Endothelial cell of umbilical vein (primary cell): ENCODE measurements around the gene NEB. TPM values are rescaled to one million over a fixed set of nuclear protein-coding genes. Genes with fewer than 3 reads are reported as not detected.
A peak's percentile ranks its signal among the peaks of the same experiment; 100 is the strongest.

Experiments used
- BruUV-seq: library from RNA; stranded (reverse); fragments of 400-500 nt; replicated peaks from 2 replicates; lab custom pipeline; 2021; lab: Mats Ljungman, UMichigan
- CTCF ChIA-PET: fragments of 300-600, 350-600 bp; sonication (Branson Sonifier 250); formaldehyde crosslinking; loops from one replicate; lab custom pipeline; 2021; ENCODE audit warnings: antibody characterized with exemption, inconsistent platforms; lab: Charles Lee
- POLR2A ChIA-PET: fragments of 300-600, 350-600 bp; sonication (Branson Sonifier 250); formaldehyde crosslinking; loops from one replicate; lab custom pipeline; 2021; ENCODE audit warnings: antibody characterized with exemption, inconsistent platforms; lab: Charles Lee
- DNase-seq: peaks from one replicate; pipeline ENCODE4 v3.0.0-alpha.2; 2011; ENCODE audit warnings: low read depth, low spot score
- FAIRE-seq: peaks from 2 replicates; lab custom pipeline; 2011; peaks lifted over from hg19 to GRCh38; lab: Jason Lieb, UNC
- H2AFZ ChIP-seq: 2 replicates; pipeline ENCODE4 v1.6.0; 2012; ENCODE audit warnings: low read depth, low read length, control low read depth, inconsistent platforms
- H3K27ac ChIP-seq: 2 replicates; pipeline ENCODE4 v1.5.1; 2011; ENCODE audit warnings: low read depth, mild to moderate bottlenecking, control low read depth, low read length, moderate library complexity; ENCODE audit not compliant: insufficient read depth
- H3K27me3 ChIP-seq, 2 experiments: 2 replicates each; pipeline versions ENCODE4 v1.6.0 to v1.6.1; 2011; ENCODE audit warnings: low read length in 2 of 2, mixed read lengths in 1 of 2; ENCODE audit not compliant: control insufficient read depth in 2 of 2, insufficient read depth in 2 of 2
- H3K36me3 ChIP-seq, 2 experiments: 2 replicates in 1 of 2; 3 replicates in 1 of 2; pipeline ENCODE4 v1.5.1; 2011; ENCODE audit warnings: low read length in 2 of 2, mild to moderate bottlenecking in 1 of 2, moderate library complexity in 1 of 2; ENCODE audit not compliant: control insufficient read depth in 2 of 2, insufficient read depth in 2 of 2; ENCODE audit errors: extremely low read depth in 1 of 2
- H3K4me1 ChIP-seq: 3 replicates; pipeline ENCODE4 v1.5.1; 2011; ENCODE audit warnings: mild to moderate bottlenecking, low read length; ENCODE audit not compliant: control insufficient read depth, insufficient read depth; ENCODE audit errors: extremely low read depth
- H3K4me2 ChIP-seq: 2 replicates; pipeline ENCODE4 v1.6.1; 2011; ENCODE audit warnings: low read length, control low read depth, mixed read lengths; ENCODE audit not compliant: insufficient read depth
- H3K4me3 ChIP-seq, 3 experiments: fragments of 200-600 bp in 1 of 3; sonication (generic), shearing (Covaris generic) in 1 of 3; replicated peaks in 1 of 3; 2 replicates each; pipeline ENCODE4 v1.5.1; 2011 to 2016; ENCODE audit warnings: control low read depth in 3 of 3, low read length in 3 of 3, mild to moderate bottlenecking in 2 of 3, inconsistent platforms in 1 of 3, low read depth in 1 of 3, moderate library complexity in 1 of 3; ENCODE audit not compliant: insufficient read depth in 1 of 3
- H3K79me2 ChIP-seq: 2 replicates; pipeline ENCODE4 v1.6.0; 2012; ENCODE audit warnings: low read length, inconsistent platforms; ENCODE audit not compliant: control insufficient read depth, insufficient read depth
- H3K9ac ChIP-seq: replicated peaks from 2 replicates; pipeline ENCODE3; 2011; ENCODE audit warnings: low read length, control low read depth; ENCODE audit not compliant: insufficient read depth; ENCODE audit errors: extremely low read depth
- H3K9me1 ChIP-seq: replicated peaks from 3 replicates; pipeline ENCODE4 v1.6.0; 2011; ENCODE audit warnings: mild to moderate bottlenecking, low read length; ENCODE audit not compliant: control insufficient read depth, insufficient read depth; ENCODE audit errors: extremely low read depth
- H3K9me3 ChIP-seq: replicated peaks from 2 replicates; pipeline ENCODE4 v1.5.1; 2012; ENCODE audit warnings: low read length, inconsistent platforms; ENCODE audit not compliant: control insufficient read depth, insufficient read depth
- H4K20me1 ChIP-seq: replicated peaks from 2 replicates; pipeline ENCODE3; 2011; ENCODE audit warnings: mild to moderate bottlenecking, low read length; ENCODE audit not compliant: control insufficient read depth, insufficient read depth; ENCODE audit errors: extremely low read depth
- EZH2 ChIP-seq: IDR thresholded peaks from 2 replicates; pipeline ENCODE4 v1.6.1; 2012; ENCODE audit warnings: borderline replicate concordance, low read depth, mild to moderate bottlenecking, moderate library complexity, low read length, inconsistent platforms; ENCODE audit not compliant: severe bottlenecking
- GATA2 ChIP-seq: IDR thresholded peaks from 2 replicates; pipeline ENCODE4 v1.7.0; 2011; ENCODE audit warnings: low read depth, mild to moderate bottlenecking, moderate library complexity, mixed read lengths, low read length; ENCODE audit not compliant: insufficient read length, insufficient read depth
- POLR2AphosphoS5 ChIP-seq: IDR thresholded peaks from 2 replicates; pipeline ENCODE4 v1.6.1; 2012; ENCODE audit warnings: low read depth, mild to moderate bottlenecking, control low read depth, low read length, moderate library complexity; ENCODE audit not compliant: insufficient read depth
- dilution Hi-C: fragments of 300-500 bp; cut with MboI; formaldehyde crosslinking; loops from one replicate; pipeline ENCODE4 v1.15.0; 2019; ENCODE audit warnings: low sequenced_read_pairs; ENCODE audit not compliant: extremely low pct_ligation_motif_present
- intact Hi-C: fragments of 100-400 bp; cut with micrococcal nuclease; formaldehyde crosslinking; loops from one replicate; pipeline ENCODE4 v1.10.0; 2022
- polyA plus RNA-seq, 4 experiments: library from polyadenylated mRNA; depleted of rRNA in 3 of 4; stranded (reverse) in 3 of 4; unstranded in 1 of 4; fragments of >200 nt; gene quantifications; 2 replicates each; pipeline versions ENCODE4 v1.2.1 to v1.2.3, GENCODE V29; 2011 to 2012; ENCODE audit warnings: missing spikeins in 1 of 4
- total RNA-seq: library from RNA; stranded (reverse); gene quantifications from 2 replicates; pipeline ENCODE4 v1.2.3, GENCODE V29; 2021
- TF ChIP-seq, protein P1 (sequence below): IDR thresholded peaks from 2 replicates; pipeline ENCODE4 v1.6.1; 2011; ENCODE audit not compliant: insufficient read depth, insufficient read length
- TF ChIP-seq, protein P2 (sequence below), 2 donors: IDR thresholded peaks; 1 replicate in 1 of 2; 2 replicates in 1 of 2; pipeline ENCODE4 v1.5.1; 2011; ENCODE audit warnings: low read length in 2 of 2, mild to moderate bottlenecking in 2 of 2, moderate library complexity in 2 of 2, control low read depth in 1 of 2, inconsistent platforms in 1 of 2, low read depth in 1 of 2; ENCODE audit not compliant: insufficient read depth in 1 of 2; ENCODE audit errors: extremely low read depth in 1 of 2

Gene NEB
- total and polyA plus RNA-seq, 2 donors (not counting 3 experiments of a cell fraction or from before 2014, with no cell fraction given): 0.84 to 1.8 TPM

DNA sequence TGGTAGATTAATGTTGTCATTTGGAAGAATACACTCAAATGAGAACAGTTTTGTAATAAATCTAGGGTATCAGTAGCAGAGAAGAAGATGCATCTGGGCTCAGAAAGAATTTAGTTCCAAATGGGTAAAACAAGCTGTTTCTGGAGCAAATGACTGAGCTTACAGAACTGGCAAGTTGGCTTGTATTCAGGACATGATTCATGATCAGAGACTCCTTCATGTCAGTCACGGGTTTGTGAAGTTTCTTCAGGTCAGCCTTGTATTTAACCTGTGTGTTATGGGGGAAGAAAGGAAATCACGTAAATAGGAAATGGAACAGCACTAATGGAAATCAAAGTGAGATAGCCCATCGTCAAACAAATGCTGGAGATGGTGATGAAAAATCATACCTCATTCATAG lies 215.5 kb downstream of the NEB start:
- Histone ChIP-seq H3K9me1 (no peaks in the 10 kb centered on the region), H3K9me3 (no peaks in the 10 kb centered on the region), H3K27ac (no peak overlapping the region), H3K4me3 (no peak overlapping the region), H3K36me3 (no peaks in the 10 kb centered on the region), H2AFZ (no peak overlapping the region), H3K79me2 (no peaks in the 10 kb centered on the region), H3K4me2 (no peak overlapping the region), H4K20me1 (no peaks in the 10 kb centered on the region), H3K4me1 (no peaks in the 10 kb centered on the region), H3K9ac (no peak overlapping the region), H3K27me3 (no peaks in the 10 kb centered on the region)
- BruUV-seq: no TSS peak
- dilution Hi-C loops: no loop called here
- DNase-seq: peak; percentile 32
- intact Hi-C loops: loop anchor here (1.0 kb wide), 1 partner anchor 35 kb away; no protein-coding TSS in a partner anchor
- ChIA-PET POLR2A (no interaction called here), CTCF (interaction anchor here (1.1 kb wide), 1 partner anchor 8 kb away, joined by 3 read pairs; no protein-coding TSS in a partner anchor)
- FAIRE-seq: no peak
- TF ChIP-seq GATA2: no peak
- TF ChIP-seq POLR2AphosphoS5: no peak
- TF ChIP-seq EZH2: no peak
- TF ChIP-seq, protein P1, sequence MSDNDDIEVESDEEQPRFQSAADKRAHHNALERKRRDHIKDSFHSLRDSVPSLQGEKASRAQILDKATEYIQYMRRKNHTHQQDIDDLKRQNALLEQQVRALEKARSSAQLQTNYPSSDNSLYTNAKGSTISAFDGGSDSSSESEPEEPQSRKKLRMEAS: no peak
- TF ChIP-seq, protein P2, sequence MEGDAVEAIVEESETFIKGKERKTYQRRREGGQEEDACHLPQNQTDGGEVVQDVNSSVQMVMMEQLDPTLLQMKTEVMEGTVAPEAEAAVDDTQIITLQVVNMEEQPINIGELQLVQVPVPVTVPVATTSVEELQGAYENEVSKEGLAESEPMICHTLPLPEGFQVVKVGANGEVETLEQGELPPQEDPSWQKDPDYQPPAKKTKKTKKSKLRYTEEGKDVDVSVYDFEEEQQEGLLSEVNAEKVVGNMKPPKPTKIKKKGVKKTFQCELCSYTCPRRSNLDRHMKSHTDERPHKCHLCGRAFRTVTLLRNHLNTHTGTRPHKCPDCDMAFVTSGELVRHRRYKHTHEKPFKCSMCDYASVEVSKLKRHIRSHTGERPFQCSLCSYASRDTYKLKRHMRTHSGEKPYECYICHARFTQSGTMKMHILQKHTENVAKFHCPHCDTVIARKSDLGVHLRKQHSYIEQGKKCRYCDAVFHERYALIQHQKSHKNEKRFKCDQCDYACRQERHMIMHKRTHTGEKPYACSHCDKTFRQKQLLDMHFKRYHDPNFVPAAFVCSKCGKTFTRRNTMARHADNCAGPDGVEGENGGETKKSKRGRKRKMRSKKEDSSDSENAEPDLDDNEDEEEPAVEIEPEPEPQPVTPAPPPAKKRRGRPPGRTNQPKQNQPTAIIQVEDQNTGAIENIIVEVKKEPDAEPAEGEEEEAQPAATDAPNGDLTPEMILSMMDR (IDR thresholded peaks at IDR 0.05; ENCODE audit: extremely low read depth in 1 of 2, insufficient read depth in 1 of 2, low read depth in 1 of 2, low read length in 2 of 2): no peak
